Measurements from ENCODE around the gene RFTN1. TPM values are rescaled to one million over a fixed set of nuclear protein-coding genes. Genes with fewer than 3 reads are reported as not detected.
A peak's percentile ranks its signal among the peaks of the same experiment; 100 is the strongest.

The RFTN1 gene
- total and polyA plus RNA-seq, 10 of the 15 experiments (the other 5 are each of a cell fraction or from before 2014, with no cell fraction given): 20.6 to 213 (median 147) TPM

DNA sequence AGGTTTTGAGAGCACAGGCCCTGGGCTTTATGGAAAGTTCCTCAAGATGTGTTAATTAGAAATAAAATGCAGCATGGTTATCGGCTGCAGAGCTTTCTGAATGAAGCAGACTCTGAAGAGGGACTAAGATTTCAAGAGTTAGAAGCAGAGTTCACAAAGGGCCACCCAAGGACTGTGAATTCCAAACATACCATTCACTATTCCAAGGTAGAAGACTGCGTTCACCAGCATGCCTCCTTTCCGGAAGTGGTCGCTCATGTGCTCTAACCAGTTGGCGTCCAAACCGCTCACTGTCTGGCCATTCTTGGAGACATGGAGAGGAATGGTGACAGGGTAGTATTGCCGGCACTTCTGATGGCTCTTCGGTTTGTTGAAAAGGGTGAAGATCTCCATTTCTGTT, 143.6 kb downstream of the RFTN1 start:
- no TSS peak for BruUV-seq (replicated peaks)

GRCh38 chr3:16369276-16369675, 144.2 kb downstream of the RFTN1 start:
- ChIA-PET SMC1A (ENCODE audit: uncharacterized antibody, unreplicated experiment) (interaction anchor here (0.9 to 2.6 kb wide), 5 partner anchors 10 to 141 kb away, joined by 3 to 26 read pairs (median 5); no protein-coding TSS in a partner anchor), RAD21 (ENCODE audit: unreplicated experiment) (interaction anchor here (1.5 kb wide), 1 partner anchor 9 kb away, joined by 4 read pairs; no protein-coding TSS in a partner anchor), CTCF (interaction anchor here (0.6 to 2.1 kb wide), 6 partner anchors 9 to 135 kb away, joined by 3 to 6 read pairs (median 4); no protein-coding TSS in a partner anchor), POLR2A (interaction anchor here (0.5 to 2.0 kb wide), 3 partner anchors 10 to 147 kb away, joined by 4 to 8 read pairs (median 4); no protein-coding TSS in a partner anchor)
- no peak for DNase-seq (ENCODE audit: low read depth, low spot score)
- intact Hi-C loops (cut with micrococcal nuclease; ENCODE audit: unreplicated experiment): no loop called here
- H3K79me2 ChIP-seq (ENCODE audit: control insufficient read depth, insufficient read depth, low read length): peaks cover 28% of the 10 kb centered on the region
- no peak overlapping the region for H3K4me2 ChIP-seq (ENCODE audit: control insufficient read depth, insufficient read depth)
- H4K20me1 ChIP-seq (ENCODE audit: control insufficient read depth, insufficient read depth): no peaks in the 10 kb centered on the region
- no peaks in the 10 kb centered on the region for H3K27me3 ChIP-seq (replicated peaks in 1 of 2; ENCODE audit: control insufficient read depth in 2 of 2, insufficient read depth in 2 of 2, low read length in 1 of 2)
- peaks cover 21 to 31% of the 10 kb centered on the region in 2 experiments for H3K36me3 ChIP-seq (ENCODE audit: control insufficient read depth in 2 of 2, insufficient read depth in 2 of 2, low read length in 1 of 2)
- TF ChIP-seq PML (IDR thresholded peaks at IDR 0.05; ENCODE audit: low read length) (0 out of 2 replicates have a peak, but pooled peaks have one; percentile 34), NR2C2 (IDR thresholded peaks at IDR 0.05; ENCODE audit: borderline replicate concordance, control insufficient read depth, insufficient read length, low read depth) (no peak), MTA3 (IDR thresholded peaks at IDR 0.05; ENCODE audit: borderline replicate concordance, low read length) (peak; percentile 12; the same call in 1 of the 2 replicates), CEBPZ (IDR thresholded peaks at IDR 0.05; ENCODE audit: low read depth, low read length) (no peak)
- TF ChIP-seq, protein P1, sequence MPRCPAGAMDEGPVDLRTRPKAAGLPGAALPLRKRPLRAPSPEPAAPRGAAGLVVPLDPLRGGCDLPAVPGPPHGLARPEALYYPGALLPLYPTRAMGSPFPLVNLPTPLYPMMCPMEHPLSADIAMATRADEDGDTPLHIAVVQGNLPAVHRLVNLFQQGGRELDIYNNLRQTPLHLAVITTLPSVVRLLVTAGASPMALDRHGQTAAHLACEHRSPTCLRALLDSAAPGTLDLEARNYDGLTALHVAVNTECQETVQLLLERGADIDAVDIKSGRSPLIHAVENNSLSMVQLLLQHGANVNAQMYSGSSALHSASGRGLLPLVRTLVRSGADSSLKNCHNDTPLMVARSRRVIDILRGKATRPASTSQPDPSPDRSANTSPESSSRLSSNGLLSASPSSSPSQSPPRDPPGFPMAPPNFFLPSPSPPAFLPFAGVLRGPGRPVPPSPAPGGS (IDR thresholded peaks at IDR 0.05; ENCODE audit: borderline replicate concordance, insufficient read depth, low read depth, low read length, poor library complexity, severe bottlenecking): peak; percentile 76
- H3K9ac ChIP-seq (ENCODE audit: control insufficient read depth, insufficient read depth, low read length): no peak overlapping the region
- H3K27ac ChIP-seq (ENCODE audit: control insufficient read depth, insufficient read depth): no peak overlapping the region
- in situ Hi-C loops (cut with MboI): no loop called here
- no peak overlapping the region for H3K4me3 ChIP-seq
- peaks cover 45% of the 10 kb centered on the region for H3K4me1 ChIP-seq (ENCODE audit: control insufficient read depth, insufficient read depth, low read length)
- H3K9me3 ChIP-seq (replicated peaks; ENCODE audit: control insufficient read depth, insufficient read depth, low read length): no peaks in the 10 kb centered on the region
- ATAC-seq: no peak
- no peak overlapping the region for H2AFZ ChIP-seq (ENCODE audit: control insufficient read depth, low read depth, low read length)
- FAIRE-seq: no peak
- no TSS peak for BruUV-seq (replicated peaks)
- 63% methylated on average over 5 of the region's 5 CpGs for WGBS (ENCODE audit: insufficient coverage, insufficient replicate concordance, low lambda C conversion rate, missing lambda C conversion rate)

More for the DNA sequence above, 143.6 kb downstream of the RFTN1 start:
- Histone ChIP-seq H2AFZ (ENCODE audit: control insufficient read depth, low read depth, low read length) (no peak overlapping the region), H3K4me3 (0 out of 2 replicates have a peak overlapping the region, but pooled peaks have one; percentile 35), H4K20me1 (ENCODE audit: control insufficient read depth, insufficient read depth) (no peaks in the 10 kb centered on the region), H3K4me1 (ENCODE audit: control insufficient read depth, insufficient read depth, low read length) (peaks cover 51% of the 10 kb centered on the region), H3K4me2 (ENCODE audit: control insufficient read depth, insufficient read depth) (no peak overlapping the region), H3K79me2 (ENCODE audit: control insufficient read depth, insufficient read depth, low read length) (peaks cover 29% of the 10 kb centered on the region), H3K9ac (ENCODE audit: control insufficient read depth, insufficient read depth, low read length) (no peak overlapping the region), H3K9me3 (replicated peaks; ENCODE audit: control insufficient read depth, insufficient read depth, low read length) (no peaks in the 10 kb centered on the region), H3K27me3 (replicated peaks in 1 of 2; ENCODE audit: control insufficient read depth in 2 of 2, insufficient read depth in 2 of 2, low read length in 1 of 2) (no peaks in the 10 kb centered on the region), H3K27ac (ENCODE audit: control insufficient read depth, insufficient read depth) (peak overlapping the region; percentile 96), H3K36me3 (ENCODE audit: control insufficient read depth in 2 of 2, insufficient read depth in 2 of 2, low read length in 1 of 2) (peaks cover 19 to 26% of the 10 kb centered on the region in 2 experiments)
- DNase-seq (ENCODE audit: low read depth, low spot score): no peak
- RAD21 ChIA-PET (ENCODE audit: unreplicated experiment): interaction anchor here (0.8 to 6.5 kb wide), 11 partner anchors 9 to 180 kb away, joined by 3 to 42 read pairs (median 4); no protein-coding TSS in a partner anchor
- TF ChIP-seq MTA3 (IDR thresholded peaks at IDR 0.05; ENCODE audit: borderline replicate concordance, low read length) (0 out of 2 replicates have a peak, but pooled peaks have one; percentile 5), POLR2AphosphoS5 (IDR thresholded peaks at IDR 0.05; ENCODE audit: low read length) (peak; percentile 1; the same call in 1 of the 2 replicates), NFXL1 (IDR thresholded peaks at IDR 0.05; ENCODE audit: borderline replicate concordance) (no peak)
- in situ Hi-C loops (cut with MboI) (loop anchor here (5.0 to 10.0 kb wide), 2 partner anchors 147 to 565 kb away; no protein-coding TSS in a partner anchor), intact Hi-C loops (cut with micrococcal nuclease; ENCODE audit: unreplicated experiment) (loop anchor here (5.0 kb wide), 1 partner anchor 1372 kb away; the partner anchor contains the start of gene TBC1D5)
- SMC1A ChIA-PET (ENCODE audit: uncharacterized antibody, unreplicated experiment): interaction anchor here (1.1 to 2.6 kb wide), 14 partner anchors 9 to 141 kb away, joined by 3 to 26 read pairs (median 5); no protein-coding TSS in a partner anchor
- POLR2A ChIA-PET: interaction anchor here (1.3 to 2.0 kb wide), 5 partner anchors 9 to 146 kb away, joined by 3 to 8 read pairs (median 4); no protein-coding TSS in a partner anchor
- no peak for FAIRE-seq
- ATAC-seq: no peak
- 97% methylated on average over 8 of the region's 8 CpGs for WGBS (ENCODE audit: insufficient coverage, insufficient replicate concordance, low lambda C conversion rate, missing lambda C conversion rate)
- CTCF ChIA-PET: interaction anchor here (1.0 to 2.1 kb wide), 6 partner anchors 10 to 146 kb away, joined by 3 to 7 read pairs (median 5); no protein-coding TSS in a partner anchor
